Epithelial cell of esophagus (primary cell): ENCODE data around the gene CDC6.

Experiments
- DNase-seq: peaks from one replicate; pipeline ENCODE4 v3.0.0; 2010; ENCODE audit warnings: low read depth
- H3K4me3 ChIP-seq: 2 replicates; pipeline ENCODE4 v1.5.1; 2011; ENCODE audit warnings: mild to moderate bottlenecking, low read length, control low read depth
- TF ChIP-seq, protein P1 (sequence below): IDR thresholded peaks from 2 replicates; pipeline ENCODE4 v1.5.1; 2011; ENCODE audit warnings: low read depth, mild to moderate bottlenecking, low read length, control low read depth, inconsistent platforms; ENCODE audit not compliant: insufficient read depth; ENCODE audit errors: missing control alignments

Gene CDC6

DNA sequence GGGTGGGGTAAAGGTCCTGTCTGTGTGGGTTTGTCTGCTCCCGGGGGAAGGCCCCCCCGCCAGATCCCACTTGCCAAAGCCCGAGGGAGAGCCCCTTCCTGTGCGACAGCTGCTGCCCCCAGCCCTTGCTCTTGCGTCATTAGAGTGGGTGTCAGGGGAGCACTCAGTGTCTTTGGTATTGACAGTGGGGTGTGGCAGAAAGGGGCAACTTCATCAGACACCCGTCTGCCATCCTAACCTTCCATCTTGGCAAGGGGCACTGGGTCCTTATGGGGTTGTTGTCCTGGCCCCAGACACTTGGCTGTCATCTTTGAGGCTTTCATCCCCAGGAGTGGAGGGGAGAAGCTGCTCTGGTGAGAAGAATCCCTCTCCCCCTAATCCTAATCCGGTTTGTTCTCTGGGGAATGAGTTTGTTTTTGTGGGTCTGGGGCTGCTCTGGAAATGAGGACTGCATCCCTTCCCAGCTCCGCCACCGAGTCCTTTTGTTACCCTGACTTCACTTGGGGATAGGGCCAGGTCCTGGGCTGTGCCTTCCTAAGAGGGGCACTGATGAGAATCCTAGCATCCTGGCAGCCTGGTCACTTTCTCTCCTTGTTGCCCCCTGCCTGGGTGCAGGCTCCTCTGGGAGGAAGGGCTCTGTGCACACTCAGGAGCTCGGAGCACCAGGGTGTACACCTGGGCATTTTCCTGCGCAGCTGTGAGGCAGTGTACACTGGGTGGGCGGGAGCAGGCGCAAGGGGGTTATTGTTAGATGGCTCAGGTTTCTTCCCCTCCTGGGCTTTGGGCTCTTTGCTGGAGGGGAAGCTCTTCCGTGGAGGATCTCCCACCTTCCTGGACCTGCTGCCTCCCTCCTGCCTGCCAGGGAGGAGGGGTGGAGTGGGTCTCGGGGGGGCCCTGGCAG lies 55.8 kb downstream of the CDC6 start:
- no peak overlapping the region for H3K4me3 ChIP-seq
- no peak for DNase-seq

DNA sequence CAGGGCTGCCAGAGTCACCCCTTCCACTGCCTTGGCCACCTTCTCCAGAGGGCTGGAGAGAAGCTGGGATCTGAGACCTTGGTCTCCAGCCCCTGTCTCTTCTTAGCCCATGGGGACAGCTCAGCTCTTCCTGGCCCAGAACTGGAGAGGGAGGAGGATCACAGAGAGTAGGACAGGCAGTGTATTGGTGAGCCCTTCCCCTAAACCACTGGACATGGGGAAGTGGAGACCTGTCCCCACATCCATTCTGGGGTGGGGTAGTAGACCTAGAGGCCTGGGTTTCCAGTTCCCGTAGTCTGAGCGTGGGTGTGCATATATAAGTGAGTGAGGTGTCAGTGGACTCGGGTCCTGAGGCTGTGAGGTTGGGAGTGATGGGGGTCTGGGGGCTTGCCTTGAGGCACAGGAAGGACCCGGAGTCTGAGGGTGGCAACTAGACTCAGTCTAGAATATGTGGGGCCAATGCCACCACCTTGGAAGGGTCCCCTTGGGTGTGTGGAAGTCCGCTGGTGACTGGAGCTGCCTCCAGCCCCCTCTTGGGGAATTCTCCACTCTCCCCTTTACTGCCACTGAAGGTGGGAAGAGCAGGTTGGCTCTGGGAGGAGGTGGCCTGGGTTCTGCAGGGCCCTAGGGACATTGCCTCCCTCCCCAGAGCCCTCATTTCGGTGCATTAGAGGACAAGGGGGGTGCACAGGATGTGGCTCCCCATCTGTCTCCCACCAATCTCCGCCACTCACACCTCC lies 56.9 kb downstream of the CDC6 start:
- TF ChIP-seq, protein P1, sequence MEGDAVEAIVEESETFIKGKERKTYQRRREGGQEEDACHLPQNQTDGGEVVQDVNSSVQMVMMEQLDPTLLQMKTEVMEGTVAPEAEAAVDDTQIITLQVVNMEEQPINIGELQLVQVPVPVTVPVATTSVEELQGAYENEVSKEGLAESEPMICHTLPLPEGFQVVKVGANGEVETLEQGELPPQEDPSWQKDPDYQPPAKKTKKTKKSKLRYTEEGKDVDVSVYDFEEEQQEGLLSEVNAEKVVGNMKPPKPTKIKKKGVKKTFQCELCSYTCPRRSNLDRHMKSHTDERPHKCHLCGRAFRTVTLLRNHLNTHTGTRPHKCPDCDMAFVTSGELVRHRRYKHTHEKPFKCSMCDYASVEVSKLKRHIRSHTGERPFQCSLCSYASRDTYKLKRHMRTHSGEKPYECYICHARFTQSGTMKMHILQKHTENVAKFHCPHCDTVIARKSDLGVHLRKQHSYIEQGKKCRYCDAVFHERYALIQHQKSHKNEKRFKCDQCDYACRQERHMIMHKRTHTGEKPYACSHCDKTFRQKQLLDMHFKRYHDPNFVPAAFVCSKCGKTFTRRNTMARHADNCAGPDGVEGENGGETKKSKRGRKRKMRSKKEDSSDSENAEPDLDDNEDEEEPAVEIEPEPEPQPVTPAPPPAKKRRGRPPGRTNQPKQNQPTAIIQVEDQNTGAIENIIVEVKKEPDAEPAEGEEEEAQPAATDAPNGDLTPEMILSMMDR = no peak
- no peak for DNase-seq
- H3K4me3 ChIP-seq = peak overlapping the region; percentile 32

More for the DNA sequence above, 55.8 kb downstream of the CDC6 start:
- TF ChIP-seq, protein P1 = no peak

DNA sequence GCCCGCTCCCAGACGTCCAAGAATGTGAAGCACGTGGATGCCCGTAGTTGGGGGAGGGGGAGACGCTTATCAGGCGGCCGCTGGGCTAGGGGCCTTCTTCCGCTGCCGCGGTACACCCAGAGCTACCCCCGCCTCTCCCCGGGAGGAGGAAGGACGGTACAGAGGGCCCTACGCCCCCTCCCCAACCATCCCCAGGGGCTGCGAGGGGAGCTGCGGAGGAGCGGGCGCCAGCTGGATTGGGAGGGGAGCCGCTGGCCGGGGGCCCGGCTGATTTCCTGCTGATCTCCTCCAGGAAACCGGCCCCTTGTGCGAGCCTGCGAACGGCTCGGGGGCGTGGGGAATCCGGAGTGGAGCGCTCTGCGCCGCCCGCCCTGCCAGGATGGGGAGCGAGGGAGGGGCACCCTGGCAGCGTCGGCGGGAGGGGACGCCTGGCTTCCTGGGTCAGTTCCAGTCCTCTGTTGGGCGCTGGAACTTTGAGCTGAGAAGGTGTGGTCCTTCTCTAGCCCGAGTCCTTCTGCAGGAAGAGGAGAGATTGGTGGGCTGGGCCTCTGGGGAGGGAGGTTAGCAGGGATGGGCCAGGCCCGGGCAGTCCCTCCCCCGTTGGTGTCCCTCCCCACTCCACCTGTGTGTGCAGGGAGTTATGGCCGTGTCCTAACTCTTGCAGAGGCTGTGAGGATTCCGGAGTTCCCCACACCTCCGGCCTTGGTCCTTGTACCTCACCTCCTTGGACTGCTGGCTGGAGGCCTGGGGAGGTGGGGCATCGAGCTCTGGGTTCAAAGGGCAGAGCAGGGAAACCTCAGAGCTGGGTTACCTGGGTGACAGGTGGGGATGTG lies 57.7 kb downstream of the CDC6 start:
- TF ChIP-seq, protein P1 = no peak
- peak overlapping the region; percentile 32 for H3K4me3 ChIP-seq
- DNase-seq = peak; percentile 58

DNA sequence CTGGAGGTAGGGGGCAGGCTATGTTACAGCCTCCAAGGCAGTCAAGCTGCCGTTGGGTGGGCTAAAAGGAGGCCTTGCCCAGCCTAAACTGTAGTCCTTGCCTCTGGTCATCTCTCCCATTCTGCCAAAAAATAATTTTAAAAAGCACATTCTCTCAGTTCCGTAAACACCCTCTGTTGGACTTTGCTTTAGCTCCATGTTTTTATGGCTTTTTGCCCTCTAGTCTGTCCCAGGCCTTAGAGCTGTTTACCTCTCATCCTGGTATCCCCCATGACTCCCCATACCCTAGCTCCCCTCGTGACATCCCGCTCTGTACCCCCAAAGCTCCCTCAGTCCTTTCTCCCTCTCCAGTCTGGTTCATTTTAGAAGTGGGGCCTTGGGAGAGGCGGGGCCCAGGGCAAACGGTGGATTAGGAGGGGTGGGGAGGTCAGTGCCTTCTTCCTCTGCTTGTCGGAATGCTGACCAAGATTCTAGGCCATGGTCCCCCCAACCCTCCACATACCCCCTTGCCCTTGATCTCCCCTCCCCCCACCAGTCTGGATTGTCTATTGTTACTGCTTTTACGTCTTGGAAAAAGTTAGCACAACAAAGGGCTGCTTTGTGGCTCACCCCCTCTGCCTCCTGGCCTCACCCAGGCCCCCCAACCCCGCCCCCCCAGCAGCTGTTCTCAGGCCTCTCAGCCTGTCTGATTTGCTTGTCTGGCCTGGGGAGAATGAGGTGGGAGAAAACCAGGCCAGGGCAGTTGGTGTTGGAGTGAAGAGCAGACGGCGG lies 58.5 kb downstream of the CDC6 start:
- DNase-seq = no peak
- no peak overlapping the region for H3K4me3 ChIP-seq
- TF ChIP-seq, protein P1 = no peak

DNA sequence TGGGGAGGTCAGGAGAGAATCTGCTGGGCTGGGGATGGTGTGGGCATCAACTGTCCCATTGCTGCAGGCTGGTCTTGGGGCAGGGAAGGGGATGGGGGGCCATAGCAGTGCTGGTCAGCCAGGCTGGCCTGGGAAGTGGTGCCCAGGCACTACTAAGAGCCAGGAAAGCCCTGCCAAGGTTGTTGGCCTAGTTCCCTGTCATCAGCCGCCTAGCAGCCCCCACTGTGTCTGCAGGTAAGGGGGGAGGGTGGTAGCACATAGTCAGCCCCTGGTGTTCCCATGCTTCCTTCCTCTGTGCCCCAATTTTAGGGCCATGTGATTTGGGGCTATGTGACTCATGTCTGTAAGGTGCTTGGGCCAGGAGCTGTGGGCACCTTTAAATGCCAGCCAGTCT lies 59.1 kb downstream of the CDC6 start:
- H3K4me3 ChIP-seq = no peak overlapping the region
- DNase-seq = no peak
- TF ChIP-seq, protein P1 = no peak

DNA sequence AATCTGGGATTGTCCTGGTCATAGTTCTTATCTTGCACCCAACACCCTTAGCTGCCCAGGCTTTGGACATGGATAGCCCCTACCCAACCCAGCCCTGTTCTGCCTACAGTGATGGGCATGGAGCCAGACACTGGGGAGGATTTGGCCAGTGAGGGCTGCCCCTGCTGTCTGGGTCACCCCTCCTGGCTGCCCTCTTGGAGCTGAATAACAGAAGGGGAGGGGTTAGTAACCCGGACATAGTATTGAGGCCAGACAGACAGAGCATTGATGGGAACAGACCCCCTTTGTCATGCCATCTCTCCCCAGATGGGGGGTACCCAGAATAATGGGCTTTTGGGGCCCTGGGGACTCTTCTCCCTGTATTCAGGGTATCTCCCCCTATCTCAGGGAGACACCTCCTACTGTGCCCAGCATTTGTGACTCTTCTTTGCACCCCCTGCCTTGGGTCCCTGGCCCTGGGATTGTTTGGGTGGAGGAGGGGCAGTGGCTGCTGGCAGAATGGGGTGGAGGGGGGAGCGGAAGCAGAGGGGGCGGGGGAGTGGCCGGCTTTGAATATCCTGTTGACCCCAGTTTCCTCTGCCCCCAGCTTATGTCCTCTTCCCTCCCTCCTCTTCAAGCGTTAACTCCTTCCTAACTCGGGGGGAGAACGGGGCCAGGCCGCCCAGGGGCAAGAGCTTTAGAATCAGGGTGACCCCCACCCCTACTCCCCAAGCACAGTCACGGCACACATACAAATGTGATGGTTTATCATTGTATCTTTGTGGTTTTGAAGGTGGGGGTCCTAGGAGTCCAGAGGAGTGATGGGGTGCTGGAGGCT lies 59.8 kb downstream of the CDC6 start:
- TF ChIP-seq, protein P1 = no peak
- no peak for DNase-seq
- H3K4me3 ChIP-seq = no peak overlapping the region
